Measurements from ENCODE around the gene SH3TC2.

Gene SH3TC2

DNA sequence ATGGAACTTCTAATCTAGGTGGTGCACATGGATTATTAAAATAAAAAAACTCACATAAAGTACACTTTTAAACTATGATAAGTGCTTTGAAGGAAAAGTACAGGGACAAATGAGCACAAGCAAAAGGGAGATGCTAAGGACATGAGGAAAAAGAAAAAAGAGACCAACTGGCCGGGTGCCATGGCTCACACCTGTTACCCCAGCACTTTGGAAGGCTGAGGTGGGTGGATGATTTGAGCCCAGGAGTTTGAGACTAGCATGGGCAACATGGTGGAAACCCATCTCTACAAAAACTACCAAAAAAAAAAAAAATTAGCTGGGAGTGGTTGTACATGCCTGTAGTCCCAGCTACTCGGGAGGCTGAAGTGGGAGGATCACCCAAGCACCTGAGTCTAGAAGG lies 67.1 kb downstream of the SH3TC2 start:
- TF ChIP-seq MYC (IDR thresholded peaks at IDR 0.05; ENCODE audit: low read depth, low read length), result no peak
- TF ChIP-seq, protein P1, sequence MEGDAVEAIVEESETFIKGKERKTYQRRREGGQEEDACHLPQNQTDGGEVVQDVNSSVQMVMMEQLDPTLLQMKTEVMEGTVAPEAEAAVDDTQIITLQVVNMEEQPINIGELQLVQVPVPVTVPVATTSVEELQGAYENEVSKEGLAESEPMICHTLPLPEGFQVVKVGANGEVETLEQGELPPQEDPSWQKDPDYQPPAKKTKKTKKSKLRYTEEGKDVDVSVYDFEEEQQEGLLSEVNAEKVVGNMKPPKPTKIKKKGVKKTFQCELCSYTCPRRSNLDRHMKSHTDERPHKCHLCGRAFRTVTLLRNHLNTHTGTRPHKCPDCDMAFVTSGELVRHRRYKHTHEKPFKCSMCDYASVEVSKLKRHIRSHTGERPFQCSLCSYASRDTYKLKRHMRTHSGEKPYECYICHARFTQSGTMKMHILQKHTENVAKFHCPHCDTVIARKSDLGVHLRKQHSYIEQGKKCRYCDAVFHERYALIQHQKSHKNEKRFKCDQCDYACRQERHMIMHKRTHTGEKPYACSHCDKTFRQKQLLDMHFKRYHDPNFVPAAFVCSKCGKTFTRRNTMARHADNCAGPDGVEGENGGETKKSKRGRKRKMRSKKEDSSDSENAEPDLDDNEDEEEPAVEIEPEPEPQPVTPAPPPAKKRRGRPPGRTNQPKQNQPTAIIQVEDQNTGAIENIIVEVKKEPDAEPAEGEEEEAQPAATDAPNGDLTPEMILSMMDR (IDR thresholded peaks at IDR 0.05; ENCODE audit: low read depth, low read length), result no peak
- no peak for TF ChIP-seq POLR2A (IDR thresholded peaks at IDR 0.05; ENCODE audit: extremely low read depth, insufficient read length)
- TF ChIP-seq MAX (IDR thresholded peaks at IDR 0.05; ENCODE audit: low read depth, low read length), result no peak
- no peak for DNase-seq (ENCODE audit: low read depth)
- no peak overlapping the region for H3K4me3 ChIP-seq (ENCODE audit: low read depth, low read length)

DNA sequence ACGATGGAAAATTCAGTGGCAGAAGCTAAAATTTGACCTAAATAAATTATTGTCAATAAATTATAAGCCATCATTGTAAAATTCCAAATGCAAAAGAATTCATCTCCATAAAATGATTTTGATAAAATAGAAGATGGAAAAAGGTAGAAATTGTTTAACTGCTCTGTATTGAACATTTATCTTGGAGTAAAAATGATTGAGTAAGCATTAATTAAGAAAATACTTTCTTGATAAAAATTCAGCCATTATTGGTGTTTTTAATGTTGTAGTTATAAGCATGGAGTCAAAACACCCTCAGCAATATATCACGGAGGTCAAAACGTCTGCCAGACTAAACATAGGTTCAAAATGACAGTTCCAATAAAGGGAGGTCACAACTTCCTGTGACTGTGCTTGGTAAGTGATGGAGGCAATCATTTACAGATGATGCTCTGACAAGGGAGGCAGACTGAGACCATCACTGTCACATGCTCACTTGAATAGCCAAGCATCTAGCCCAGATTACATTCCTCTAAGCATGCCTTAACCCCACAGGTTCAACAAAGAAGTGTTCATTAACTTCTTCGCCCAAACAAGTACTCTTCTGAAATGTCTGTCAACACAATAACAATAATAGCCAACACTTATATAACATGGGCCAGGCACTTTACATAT lies 69.5 kb downstream of the SH3TC2 start:
- no peak overlapping the region for H3K4me3 ChIP-seq (ENCODE audit: low read depth, low read length)
- no peak for DNase-seq (ENCODE audit: low read depth)
- no peak for TF ChIP-seq MYC (IDR thresholded peaks at IDR 0.05; ENCODE audit: low read depth, low read length)
- TF ChIP-seq POLR2A (IDR thresholded peaks at IDR 0.05; ENCODE audit: extremely low read depth, insufficient read length), result no peak
- TF ChIP-seq, protein P1 (IDR thresholded peaks at IDR 0.05; ENCODE audit: low read depth, low read length), result no peak
- no peak for TF ChIP-seq MAX (IDR thresholded peaks at IDR 0.05; ENCODE audit: low read depth, low read length)

DNA sequence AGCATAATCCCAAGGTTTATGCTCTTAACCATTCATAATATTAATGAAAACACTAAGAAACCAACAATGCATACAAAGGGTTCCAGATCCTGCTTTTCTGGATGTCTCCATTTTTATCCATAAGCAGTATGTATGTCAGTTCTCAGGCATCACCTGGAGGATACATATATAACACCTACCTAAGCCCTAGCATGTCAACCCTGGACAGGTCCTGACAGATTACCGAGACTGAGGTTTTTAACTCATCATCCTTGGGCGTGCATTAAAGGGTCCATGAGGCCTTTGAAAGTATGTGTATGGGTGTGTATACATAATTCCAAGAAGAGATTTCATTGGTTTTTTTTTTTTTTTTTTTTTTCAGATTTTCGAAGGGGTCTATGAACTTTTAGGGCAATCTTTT lies 70.6 kb downstream of the SH3TC2 start:
- H3K4me3 ChIP-seq (ENCODE audit: low read depth, low read length), result no peak overlapping the region
- TF ChIP-seq MAX (IDR thresholded peaks at IDR 0.05; ENCODE audit: low read depth, low read length) (no peak), MYC (IDR thresholded peaks at IDR 0.05; ENCODE audit: low read depth, low read length) (no peak)
- TF ChIP-seq, protein P1 (IDR thresholded peaks at IDR 0.05; ENCODE audit: low read depth, low read length), result no peak

GRCh38 chr5:148991566-148991965 lies 71.3 kb downstream of the SH3TC2 start:
- no peak for DNase-seq (ENCODE audit: low read depth)
- no peak for TF ChIP-seq MAX (IDR thresholded peaks at IDR 0.05; ENCODE audit: low read depth, low read length)
- no peak for TF ChIP-seq POLR2A (IDR thresholded peaks at IDR 0.05; ENCODE audit: extremely low read depth, insufficient read length)
- TF ChIP-seq MYC (IDR thresholded peaks at IDR 0.05; ENCODE audit: low read depth, low read length), result no peak
- TF ChIP-seq, protein P1 (IDR thresholded peaks at IDR 0.05; ENCODE audit: low read depth, low read length), result no peak
- no peak overlapping the region for H3K4me3 ChIP-seq (ENCODE audit: low read depth, low read length)

More for the DNA sequence above, 70.6 kb downstream of the SH3TC2 start:
- no peak for DNase-seq (ENCODE audit: low read depth)

DNA sequence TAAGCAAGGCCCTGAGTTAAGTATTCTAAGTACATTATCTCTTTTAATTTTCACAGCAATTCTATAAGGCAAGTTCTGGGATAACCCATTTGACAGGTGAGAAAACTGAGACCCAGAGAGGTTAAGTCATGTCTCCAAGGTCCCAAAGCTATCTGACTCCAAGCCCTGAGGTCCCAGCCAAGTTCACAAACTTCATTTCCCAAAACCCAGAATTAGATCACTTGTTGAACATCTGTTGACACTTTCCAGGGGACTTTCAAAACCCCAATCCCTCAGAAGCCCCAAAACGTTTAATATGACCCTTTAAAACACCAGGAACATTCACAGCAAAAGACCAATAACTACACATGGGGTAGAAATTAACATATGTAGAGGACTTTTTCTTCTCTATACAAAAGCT lies 72.0 kb downstream of the SH3TC2 start:
- DNase-seq (ENCODE audit: low read depth), result no peak
- TF ChIP-seq MYC (IDR thresholded peaks at IDR 0.05; ENCODE audit: low read depth, low read length) (no peak), MAX (IDR thresholded peaks at IDR 0.05; ENCODE audit: low read depth, low read length) (no peak)
- H3K4me3 ChIP-seq (ENCODE audit: low read depth, low read length), result no peak overlapping the region

GRCh38 chr5:148989567-148989966 lies 73.3 kb downstream of the SH3TC2 start:
- TF ChIP-seq, protein P1 (IDR thresholded peaks at IDR 0.05; ENCODE audit: low read depth, low read length), result no peak
- TF ChIP-seq MYC (IDR thresholded peaks at IDR 0.05; ENCODE audit: low read depth, low read length) (no peak), MAX (IDR thresholded peaks at IDR 0.05; ENCODE audit: low read depth, low read length) (no peak), POLR2A (IDR thresholded peaks at IDR 0.05; ENCODE audit: extremely low read depth, insufficient read length) (no peak)
- no peak overlapping the region for H3K4me3 ChIP-seq (ENCODE audit: low read depth, low read length)
- no peak for DNase-seq (ENCODE audit: low read depth)
